GM12801 (cell line): ENCODE results near the gene POLR1E.

ENCODE experiments used
- CTCF ChIP-seq: IDR thresholded peaks from one replicate; pipeline ENCODE4 v1.5.1; 2011; ENCODE audit warnings: control low read depth; ENCODE audit not compliant: insufficient read length; ENCODE audit errors: extremely low read depth

Gene POLR1E

GRCh38 chr9:37547328-37547878, 61.7 kb downstream of the POLR1E start:
- TF ChIP-seq CTCF: no peak

- no peak for TF ChIP-seq CTCF
Observed at GRCh38 chr9:37549527-37549926, 63.8 kb downstream of the POLR1E start.

- TF ChIP-seq CTCF: no peak
Observed at GRCh38 chr9:37550781-37551180, 65.0 kb downstream of the POLR1E start.

GRCh38 chr9:37551468-37551867, 65.7 kb downstream of the POLR1E start:
- TF ChIP-seq CTCF: no peak

GRCh38 chr9:37551888-37552287, 66.1 kb downstream of the POLR1E start:
- TF ChIP-seq CTCF: no peak
